Activated T-cell treated with anti-CD3 and anti-CD28 coated beads, Interleukin-2, amount 50 U/mL, for 72 hours (primary cell): ENCODE results near the gene ACSF3. TPM values are rescaled to one million over a fixed set of nuclear protein-coding genes. Genes with fewer than 3 reads are reported as not detected.
A peak's percentile ranks its signal among the peaks of the same experiment; 100 is the strongest.

Experiments used
- ATAC-seq, 2 donors: fragments of 150-1000 bp; cut with Tn5 transposase; replicated peaks in 1 of 2; 2 replicates each; pipeline ENCODE4 v1.10.0; 2021; ENCODE audit warnings: moderate library complexity in 2 of 2, mild to moderate bottlenecking in 1 of 2
- DNase-seq, 2 donors: peaks; one replicate each; pipeline ENCODE4 v3.0.0; 2021 to 2022; ENCODE audit warnings: mixed read lengths in 1 of 2
- H3K27ac Mint-ChIP-seq: one replicate; pipeline ENCODE4 v1.8.0; 2022; ENCODE audit warnings: mild to moderate bottlenecking, moderate library complexity, mixed read lengths
- H3K27me3 Mint-ChIP-seq: one replicate; pipeline ENCODE4 v1.8.0; 2022; ENCODE audit warnings: low read depth, mixed read lengths
- H3K36me3 Mint-ChIP-seq, 2 donors: one replicate each; pipeline ENCODE4 v1.8.0; 2022; ENCODE audit warnings: mixed read lengths in 2 of 2, mild to moderate bottlenecking in 1 of 2; ENCODE audit not compliant: insufficient read depth in 2 of 2
- H3K4me1 Mint-ChIP-seq: one replicate; pipeline ENCODE4 v1.8.0; 2022; ENCODE audit warnings: low read depth, mixed read lengths
- H3K4me3 Mint-ChIP-seq, 2 donors: one replicate each; pipeline ENCODE4 v1.8.0; 2022; ENCODE audit warnings: mild to moderate bottlenecking in 2 of 2, mixed read lengths in 2 of 2, moderate library complexity in 2 of 2
- H3K9me3 Mint-ChIP-seq, 2 donors: one replicate each; pipeline ENCODE4 v1.8.0; 2022; ENCODE audit warnings: mixed read lengths in 2 of 2
- total RNA-seq, 2 donors: library from RNA; stranded (reverse); gene quantifications; one replicate each; pipeline ENCODE4 v1.2.3, GENCODE V29; 2022

ACSF3 gene
- total RNA-seq, 2 donors from 2014 or later = 50.6 to 66.7 TPM

- ATAC-seq (peak in 1 of 2 donors; percentile 19), DNase-seq (no peak)
- Mint-ChIP-seq H3K9me3 (peaks cover 0 to 4% of the 10 kb centered on the region in 2 donors), H3K4me1 (no peaks in the 10 kb centered on the region), H3K27ac (no peak overlapping the region), H3K4me3 (no peak overlapping the region), H3K36me3 (peaks cover 7 to 20% of the 10 kb centered on the region in 2 donors), H3K27me3 (no peaks in the 10 kb centered on the region)
These were observed 56.6 kb downstream of the ACSF3 start for GRCh38 chr16:89150090-89150835.

- peaks cover 0 to 4% of the 10 kb centered on the region in 2 donors for H3K9me3 Mint-ChIP-seq
- ATAC-seq (no peak), DNase-seq (no peak)
- H3K4me1 Mint-ChIP-seq = no peaks in the 10 kb centered on the region
- no peaks in the 10 kb centered on the region for H3K27me3 Mint-ChIP-seq
- no peak overlapping the region for H3K27ac Mint-ChIP-seq
- H3K4me3 Mint-ChIP-seq = no peak overlapping the region
- H3K36me3 Mint-ChIP-seq = peaks cover 7 to 20% of the 10 kb centered on the region in 2 donors
These were observed 57.3 kb downstream of the ACSF3 start for GRCh38 chr16:89150981-89151380.

GRCh38 chr16:89152831-89153700 lies 59.4 kb downstream of the ACSF3 start:
- ATAC-seq = no peak
- Mint-ChIP-seq H3K27me3 (no peaks in the 10 kb centered on the region), H3K9me3 (peaks cover 0 to 10% of the 10 kb centered on the region in 2 donors)

GRCh38 chr16:89153848-89154271 lies 60.2 kb downstream of the ACSF3 start:
- Mint-ChIP-seq H3K27me3 (no peaks in the 10 kb centered on the region), H3K4me3 (no peak overlapping the region), H3K9me3 (peaks cover 0 to 12% of the 10 kb centered on the region in 2 donors), H3K27ac (no peak overlapping the region), H3K36me3 (peaks cover 6 to 14% of the 10 kb centered on the region in 2 donors), H3K4me1 (no peaks in the 10 kb centered on the region)
- ATAC-seq = no peak
- no peak for DNase-seq

More at GRCh38 chr16:89152831-89153700, 59.4 kb downstream of the ACSF3 start:
- H3K4me1 Mint-ChIP-seq = no peaks in the 10 kb centered on the region
- H3K36me3 Mint-ChIP-seq = peaks cover 5 to 16% of the 10 kb centered on the region in 2 donors
- no peak overlapping the region for H3K27ac Mint-ChIP-seq
- no peak for DNase-seq
- no peak overlapping the region for H3K4me3 Mint-ChIP-seq

GRCh38 chr16:89154390-89155183 lies 60.9 kb downstream of the ACSF3 start:
- Mint-ChIP-seq H3K27me3 (no peaks in the 10 kb centered on the region), H3K27ac (no peak overlapping the region), H3K4me1 (no peaks in the 10 kb centered on the region), H3K36me3 (peaks cover 3 to 7% of the 10 kb centered on the region in 2 donors), H3K9me3 (peaks cover 0 to 9% of the 10 kb centered on the region in 2 donors), H3K4me3 (no peak overlapping the region)
- no peak for ATAC-seq
- DNase-seq = no peak

- Mint-ChIP-seq H3K9me3 (peaks cover 0 to 9% of the 10 kb centered on the region in 2 donors), H3K27me3 (no peaks in the 10 kb centered on the region), H3K36me3 (peaks cover 3 to 6% of the 10 kb centered on the region in 2 donors), H3K27ac (no peak overlapping the region), H3K4me1 (no peaks in the 10 kb centered on the region), H3K4me3 (no peak overlapping the region)
- DNase-seq (no peak), ATAC-seq (no peak)
These were observed 61.6 kb downstream of the ACSF3 start for GRCh38 chr16:89155184-89155679.

- H3K27me3 Mint-ChIP-seq = no peaks in the 10 kb centered on the region
- H3K27ac Mint-ChIP-seq = no peak overlapping the region
- peaks cover 1 to 3% of the 10 kb centered on the region in 2 donors for H3K36me3 Mint-ChIP-seq
- H3K9me3 Mint-ChIP-seq = peaks cover 0 to 9% of the 10 kb centered on the region in 2 donors
- ATAC-seq = no peak
- no peaks in the 10 kb centered on the region for H3K4me1 Mint-ChIP-seq
- no peak overlapping the region for H3K4me3 Mint-ChIP-seq
- no peak for DNase-seq
These were observed 62.4 kb downstream of the ACSF3 start for GRCh38 chr16:89155851-89156739.

- no peak overlapping the region for H3K27ac Mint-ChIP-seq
- DNase-seq (no peak), ATAC-seq (no peak)
- peaks cover 0 to 9% of the 10 kb centered on the region in 2 donors for H3K9me3 Mint-ChIP-seq
- no peaks in the 10 kb centered on the region for H3K27me3 Mint-ChIP-seq
- no peak overlapping the region for H3K4me3 Mint-ChIP-seq
- H3K36me3 Mint-ChIP-seq = peaks cover 0 to 3% of the 10 kb centered on the region in 2 donors
- H3K4me1 Mint-ChIP-seq = no peaks in the 10 kb centered on the region
These were observed 63.3 kb downstream of the ACSF3 start for GRCh38 chr16:89156740-89157645.

GRCh38 chr16:89157778-89158177 lies 64.1 kb downstream of the ACSF3 start:
- DNase-seq (no peak), ATAC-seq (no peak)
- H3K36me3 Mint-ChIP-seq = peaks cover 0 to 3% of the 10 kb centered on the region in 2 donors
- peak overlapping the region; percentile 46 for H3K27ac Mint-ChIP-seq
- H3K4me3 Mint-ChIP-seq = no peak overlapping the region
- H3K9me3 Mint-ChIP-seq = peaks cover 0 to 9% of the 10 kb centered on the region in 2 donors
- H3K27me3 Mint-ChIP-seq = no peaks in the 10 kb centered on the region
- H3K4me1 Mint-ChIP-seq = no peaks in the 10 kb centered on the region

- Mint-ChIP-seq H3K27ac (no peak overlapping the region), H3K27me3 (no peaks in the 10 kb centered on the region)
- no peak for ATAC-seq
These were observed 65.6 kb downstream of the ACSF3 start for GRCh38 chr16:89159066-89159849.

More at GRCh38 chr16:89159066-89159849, 65.6 kb downstream of the ACSF3 start:
- H3K36me3 Mint-ChIP-seq = peaks cover 0 to 3% of the 10 kb centered on the region in 2 donors
- no peaks in the 10 kb centered on the region for H3K4me1 Mint-ChIP-seq
- H3K9me3 Mint-ChIP-seq = peaks cover 0 to 9% of the 10 kb centered on the region in 2 donors
- DNase-seq = no peak
- H3K4me3 Mint-ChIP-seq = no peak overlapping the region
